Activated CD4-positive, alpha-beta T cell treated with anti-CD3 and anti-CD28 coated beads, Interleukin-2, amount 10 ng/mL, durations not matched to agents 24 days and 14 days (primary cell): ENCODE data around the gene HAND2. TPM values are rescaled to one million over a fixed set of nuclear protein-coding genes. Genes with fewer than 3 reads are reported as not detected.

Experiments
- DNase-seq: peaks from one replicate; pipeline ENCODE4 v3.0.0; 2022
- H3K27ac Mint-ChIP-seq: one replicate; pipeline ENCODE4 v1.8.0; 2022; ENCODE audit warnings: mild to moderate bottlenecking, mixed read lengths
- H3K27me3 Mint-ChIP-seq: one replicate; pipeline ENCODE4 v1.8.0; 2022; ENCODE audit warnings: mixed read lengths
- H3K36me3 Mint-ChIP-seq: one replicate; pipeline ENCODE4 v1.8.0; 2022; ENCODE audit warnings: low read depth, mild to moderate bottlenecking, mixed read lengths
- H3K4me1 Mint-ChIP-seq: one replicate; pipeline ENCODE4 v1.8.0; 2021; ENCODE audit warnings: mixed read lengths
- H3K4me3 Mint-ChIP-seq: one replicate; pipeline ENCODE4 v1.8.0; 2022; ENCODE audit warnings: mild to moderate bottlenecking, moderate library complexity, mixed read lengths
- H3K9me3 Mint-ChIP-seq: one replicate; pipeline ENCODE4 v1.8.0; 2021; ENCODE audit warnings: mixed read lengths
- intact Hi-C: fragments of 100-400 bp; cut with micrococcal nuclease; formaldehyde crosslinking; loops from one replicate; pipeline ENCODE4 v1.15.1; 2023
- total RNA-seq: library from RNA; stranded (reverse); gene quantifications from 2 replicates; pipeline ENCODE4 v1.2.3, GENCODE V29; 2022

Gene HAND2
- total RNA-seq, 1 donor from 2014 or later: not detected

GRCh38 chr4:173546776-173547175 lies 16.7 kb upstream of the HAND2 start:
- intact Hi-C loops: no loop called here
- no peak overlapping the region for H3K27ac Mint-ChIP-seq
- no peak overlapping the region for H3K4me3 Mint-ChIP-seq
- H3K9me3 Mint-ChIP-seq: no peaks in the 10 kb centered on the region
- H3K4me1 Mint-ChIP-seq: no peaks in the 10 kb centered on the region
- H3K36me3 Mint-ChIP-seq: no peaks in the 10 kb centered on the region
- no peak for DNase-seq
- H3K27me3 Mint-ChIP-seq: peaks cover 33% of the 10 kb centered on the region

- Mint-ChIP-seq H3K36me3 (no peaks in the 10 kb centered on the region), H3K9me3 (no peaks in the 10 kb centered on the region), H3K27me3 (peaks cover 37% of the 10 kb centered on the region), H3K4me3 (no peak overlapping the region), H3K27ac (no peak overlapping the region), H3K4me1 (no peaks in the 10 kb centered on the region)
- no peak for DNase-seq
- intact Hi-C loops: no loop called here
Observed at GRCh38 chr4:173545440-173545839, 15.4 kb upstream of the HAND2 start.

GRCh38 chr4:173543266-173543665 lies 13.2 kb upstream of the HAND2 start:
- H3K36me3 Mint-ChIP-seq: no peaks in the 10 kb centered on the region
- H3K9me3 Mint-ChIP-seq: no peaks in the 10 kb centered on the region
- H3K27me3 Mint-ChIP-seq: peaks cover 52% of the 10 kb centered on the region

GRCh38 chr4:173539986-173540385 lies 10.0 kb upstream of the HAND2 start:
- Mint-ChIP-seq H3K36me3 (peaks cover 2% of the 10 kb centered on the region), H3K27ac (no peak overlapping the region), H3K27me3 (peaks cover 71% of the 10 kb centered on the region), H3K4me3 (no peak overlapping the region), H3K4me1 (peaks cover 2% of the 10 kb centered on the region), H3K9me3 (peaks cover 14% of the 10 kb centered on the region)
- DNase-seq: no peak
- intact Hi-C loops: loop anchor here (2.0 to 5.0 kb wide), 2 partner anchors 17 to 38 kb away; no protein-coding TSS in a partner anchor

More at GRCh38 chr4:173543266-173543665, 13.2 kb upstream of the HAND2 start:
- peaks cover 2% of the 10 kb centered on the region for H3K4me1 Mint-ChIP-seq
- no peak for DNase-seq
- H3K4me3 Mint-ChIP-seq: no peak overlapping the region
- H3K27ac Mint-ChIP-seq: no peak overlapping the region
- intact Hi-C loops: no loop called here

- Mint-ChIP-seq H3K9me3 (peaks cover 14% of the 10 kb centered on the region), H3K27ac (no peak overlapping the region), H3K4me1 (peaks cover 2% of the 10 kb centered on the region), H3K36me3 (peaks cover 2% of the 10 kb centered on the region), H3K4me3 (peak overlapping the region; percentile 59), H3K27me3 (peaks cover 75% of the 10 kb centered on the region)
- no peak for DNase-seq
- intact Hi-C loops: loop anchor here (2.0 to 5.0 kb wide), 2 partner anchors 16 to 37 kb away; no protein-coding TSS in a partner anchor
Observed at GRCh38 chr4:173538909-173539445, 8.9 kb upstream of the HAND2 start.

GRCh38 chr4:173538148-173538908 lies 8.3 kb upstream of the HAND2 start:
- intact Hi-C loops: loop anchor here (2.0 to 5.0 kb wide), 2 partner anchors 16 to 36 kb away; no protein-coding TSS in a partner anchor
- Mint-ChIP-seq H3K4me3 (peak overlapping the region; percentile 64), H3K36me3 (peaks cover 2% of the 10 kb centered on the region), H3K27me3 (peaks cover 78% of the 10 kb centered on the region), H3K9me3 (peaks cover 14% of the 10 kb centered on the region), H3K27ac (no peak overlapping the region), H3K4me1 (peaks cover 2% of the 10 kb centered on the region)
- peak; percentile 61 for DNase-seq

- Mint-ChIP-seq H3K9me3 (peaks cover 14% of the 10 kb centered on the region), H3K36me3 (peaks cover 2% of the 10 kb centered on the region), H3K27ac (no peak overlapping the region), H3K27me3 (peaks cover 82% of the 10 kb centered on the region), H3K4me1 (peaks cover 2% of the 10 kb centered on the region), H3K4me3 (no peak overlapping the region)
- intact Hi-C loops: loop anchor here (2.0 to 5.0 kb wide), 2 partner anchors 15 to 35 kb away; no protein-coding TSS in a partner anchor
- DNase-seq: no peak
Observed at GRCh38 chr4:173537613-173538147, 7.7 kb upstream of the HAND2 start.

- Mint-ChIP-seq H3K36me3 (peaks cover 2% of the 10 kb centered on the region), H3K27me3 (peaks cover 88% of the 10 kb centered on the region), H3K9me3 (peaks cover 14% of the 10 kb centered on the region), H3K4me3 (no peak overlapping the region), H3K4me1 (peaks cover 2% of the 10 kb centered on the region), H3K27ac (no peak overlapping the region)
- intact Hi-C loops: loop anchor here (5.0 kb wide), 1 partner anchor 35 kb away; no protein-coding TSS in a partner anchor
- DNase-seq: no peak
Observed at GRCh38 chr4:173536808-173537429, 6.9 kb upstream of the HAND2 start.

- peaks cover 2% of the 10 kb centered on the region for H3K4me1 Mint-ChIP-seq
- H3K27ac Mint-ChIP-seq: no peak overlapping the region
- peaks cover 93% of the 10 kb centered on the region for H3K27me3 Mint-ChIP-seq
- DNase-seq: no peak
- no peak overlapping the region for H3K4me3 Mint-ChIP-seq
- peaks cover 14% of the 10 kb centered on the region for H3K9me3 Mint-ChIP-seq
- intact Hi-C loops: loop anchor here (5.0 kb wide), 1 partner anchor 34 kb away; no protein-coding TSS in a partner anchor
- peaks cover 2% of the 10 kb centered on the region for H3K36me3 Mint-ChIP-seq
Observed at GRCh38 chr4:173535957-173536356, 5.9 kb upstream of the HAND2 start.

GRCh38 chr4:173535165-173535902 lies 5.3 kb upstream of the HAND2 start:
- Mint-ChIP-seq H3K27ac (no peak overlapping the region), H3K4me3 (no peak overlapping the region), H3K27me3 (peaks cover 94% of the 10 kb centered on the region), H3K9me3 (peaks cover 14% of the 10 kb centered on the region), H3K4me1 (peaks cover 2% of the 10 kb centered on the region), H3K36me3 (peaks cover 2% of the 10 kb centered on the region)
- no peak for DNase-seq
- intact Hi-C loops: loop anchor here (5.0 kb wide), 1 partner anchor 33 kb away; no protein-coding TSS in a partner anchor

GRCh38 chr4:173534434-173534833 lies 4.4 kb upstream of the HAND2 start:
- peaks cover 4% of the 10 kb centered on the region for H3K4me1 Mint-ChIP-seq

GRCh38 chr4:173532725-173533511 lies 2.9 kb upstream of the HAND2 start:
- DNase-seq: no peak
- Mint-ChIP-seq H3K9me3 (peaks cover 27% of the 10 kb centered on the region), H3K4me3 (no peak overlapping the region), H3K27me3 (peaks cover 88% of the 10 kb centered on the region), H3K27ac (no peak overlapping the region), H3K4me1 (peaks cover 8% of the 10 kb centered on the region), H3K36me3 (peaks cover 11% of the 10 kb centered on the region)
- intact Hi-C loops: loop anchor here (5.0 kb wide), 1 partner anchor 1294 kb away; the partner anchor contains the start of gene GLRA3

More at GRCh38 chr4:173534434-173534833, 4.4 kb upstream of the HAND2 start:
- Mint-ChIP-seq H3K36me3 (peaks cover 6% of the 10 kb centered on the region), H3K4me3 (no peak overlapping the region), H3K9me3 (peaks cover 19% of the 10 kb centered on the region), H3K27ac (no peak overlapping the region), H3K27me3 (peaks cover 93% of the 10 kb centered on the region)
- no peak for DNase-seq
- intact Hi-C loops: loop anchor here (5.0 kb wide), 1 partner anchor 1293 kb away; the partner anchor contains the start of gene GLRA3
